ENCODE results near the gene TADA1.

DNA sequence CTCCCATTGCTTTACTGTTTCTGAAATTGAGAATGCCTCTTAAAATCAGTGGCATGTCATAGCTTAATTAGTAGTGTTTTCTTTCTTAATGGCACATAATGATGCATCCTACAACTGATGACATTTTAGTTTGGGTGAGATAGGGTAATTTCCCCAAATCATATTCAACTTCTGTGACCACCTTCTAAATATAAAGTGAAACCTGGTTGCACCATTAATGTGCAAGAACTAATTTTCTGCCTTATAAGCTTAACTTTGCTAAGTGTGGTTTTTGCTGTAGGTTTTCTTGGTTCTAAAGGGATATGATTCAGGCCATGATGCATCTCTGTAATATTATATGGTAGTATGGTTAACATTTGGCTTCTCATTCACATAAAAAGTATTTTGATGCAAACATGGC lies 27.9 kb downstream of the TADA1 start:
- TF ChIP-seq, protein P1, sequence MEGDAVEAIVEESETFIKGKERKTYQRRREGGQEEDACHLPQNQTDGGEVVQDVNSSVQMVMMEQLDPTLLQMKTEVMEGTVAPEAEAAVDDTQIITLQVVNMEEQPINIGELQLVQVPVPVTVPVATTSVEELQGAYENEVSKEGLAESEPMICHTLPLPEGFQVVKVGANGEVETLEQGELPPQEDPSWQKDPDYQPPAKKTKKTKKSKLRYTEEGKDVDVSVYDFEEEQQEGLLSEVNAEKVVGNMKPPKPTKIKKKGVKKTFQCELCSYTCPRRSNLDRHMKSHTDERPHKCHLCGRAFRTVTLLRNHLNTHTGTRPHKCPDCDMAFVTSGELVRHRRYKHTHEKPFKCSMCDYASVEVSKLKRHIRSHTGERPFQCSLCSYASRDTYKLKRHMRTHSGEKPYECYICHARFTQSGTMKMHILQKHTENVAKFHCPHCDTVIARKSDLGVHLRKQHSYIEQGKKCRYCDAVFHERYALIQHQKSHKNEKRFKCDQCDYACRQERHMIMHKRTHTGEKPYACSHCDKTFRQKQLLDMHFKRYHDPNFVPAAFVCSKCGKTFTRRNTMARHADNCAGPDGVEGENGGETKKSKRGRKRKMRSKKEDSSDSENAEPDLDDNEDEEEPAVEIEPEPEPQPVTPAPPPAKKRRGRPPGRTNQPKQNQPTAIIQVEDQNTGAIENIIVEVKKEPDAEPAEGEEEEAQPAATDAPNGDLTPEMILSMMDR (IDR thresholded peaks at IDR 0.05): no peak
- no peak for TF ChIP-seq POLR2A (IDR thresholded peaks at IDR 0.05)

Measured in right lobe of liver (tissue), 4 donors.